H1 (cell line): ENCODE measurements around the gene OXSR1. TPM values are rescaled to one million over a fixed set of nuclear protein-coding genes. Genes with fewer than 3 reads are reported as not detected.

Experiments
- CTCF ChIA-PET: fragments of 300-600 bp; sonication (Branson Sonifier 250); formaldehyde crosslinking; loops from one replicate; lab custom pipeline; 2021; ENCODE audit not compliant: partially characterized antibody; lab: Charles Lee
- POLR2A ChIA-PET: fragments of 300-600 bp; sonication (Branson Sonifier 250); formaldehyde crosslinking; loops from one replicate; lab custom pipeline; 2021; ENCODE audit warnings: inconsistent platforms; ENCODE audit not compliant: partially characterized antibody; lab: Charles Lee
- DNase-seq, 2 experiments: peaks; one replicate each; pipeline versions ENCODE4 v3.0.0 to v3.0.0-alpha.2; 2010 to 2022; ENCODE audit warnings: low spot score in 2 of 2, low read depth in 1 of 2, mixed read lengths in 1 of 2
- FAIRE-seq: peaks from 2 replicates; lab custom pipeline; 2011; peaks lifted over from hg19 to GRCh38; lab: Jason Lieb, UNC
- H2AFZ ChIP-seq: 2 replicates; pipeline ENCODE4 v1.8.1; 2012; ENCODE audit warnings: low read length, inconsistent platforms
- H2AK5ac ChIP-seq: 2 replicates; pipeline ENCODE4 v1.6.1; 2013; ENCODE audit warnings: low read depth, low read length
- H2BK120ac ChIP-seq: replicated peaks from 2 replicates; pipeline ENCODE3; 2013; ENCODE audit warnings: low read depth, low read length, inconsistent platforms
- H2BK12ac ChIP-seq: 2 replicates; pipeline ENCODE4 v1.6.1; 2013; ENCODE audit warnings: low read depth, low read length
- H2BK15ac ChIP-seq: 2 replicates; pipeline ENCODE4 v1.6.1; 2013; ENCODE audit warnings: low read length
- H2BK20ac ChIP-seq: 2 replicates; pipeline ENCODE4 v1.6.1; 2013; ENCODE audit warnings: low read length
- H2BK5ac ChIP-seq: 2 replicates; pipeline ENCODE4 v1.6.1; 2013; ENCODE audit warnings: low read depth, low read length
- H3K14ac ChIP-seq: 2 replicates; pipeline ENCODE4 v1.6.1; 2013; ENCODE audit warnings: inconsistent platforms; ENCODE audit not compliant: insufficient read length
- H3K18ac ChIP-seq: 2 replicates; pipeline ENCODE4 v1.6.1; 2013; ENCODE audit warnings: low read length; ENCODE audit errors: extremely low read depth
- H3K23ac ChIP-seq: 2 replicates; pipeline ENCODE4 v1.6.1; 2013; ENCODE audit warnings: inconsistent platforms; ENCODE audit not compliant: insufficient read length
- H3K23me2 ChIP-seq: 2 replicates; pipeline ENCODE4 v1.6.1; 2013; ENCODE audit warnings: low read depth, low read length
- H3K27ac ChIP-seq: 2 replicates; pipeline ENCODE4 v1.6.1; 2011; ENCODE audit warnings: low read depth, low read length, inconsistent platforms
- H3K27me3 ChIP-seq, 4 experiments: replicated peaks in 1 of 4; 1 replicate in 1 of 4; 2 replicates in 3 of 4; pipeline versions ENCODE4 v1.6.1 to v1.8.1; 2011 to 2013; ENCODE audit warnings: low read length in 3 of 4, mild to moderate bottlenecking in 3 of 4, inconsistent platforms in 2 of 4, mixed read lengths in 2 of 4, moderate library complexity in 1 of 4; ENCODE audit not compliant: control insufficient read depth in 3 of 4, insufficient read depth in 3 of 4; ENCODE audit errors: extremely low read depth in 1 of 4
- H3K36me3 ChIP-seq, 4 experiments: 2 replicates each; pipeline versions ENCODE4 v1.6.1 to v1.8.1; 2011 to 2013; ENCODE audit warnings: mild to moderate bottlenecking in 4 of 4, low read length in 3 of 4, moderate library complexity in 2 of 4, control low read depth in 1 of 4, inconsistent platforms in 1 of 4; ENCODE audit not compliant: insufficient read depth in 4 of 4, control insufficient read depth in 2 of 4
- H3K4ac ChIP-seq: replicated peaks from 2 replicates; pipeline ENCODE3; 2013; ENCODE audit warnings: low read length, low read depth, mixed read lengths, inconsistent platforms; ENCODE audit not compliant: insufficient read length
- H3K4me1 ChIP-seq, 4 experiments: replicated peaks in 1 of 4; 1 replicate in 1 of 4; 2 replicates in 3 of 4; pipeline versions ENCODE4 v1.6.1 to v1.8.1; 2011 to 2013; ENCODE audit warnings: low read length in 3 of 4, inconsistent platforms in 2 of 4, mixed read lengths in 1 of 4; ENCODE audit not compliant: insufficient read depth in 4 of 4, control insufficient read depth in 3 of 4
- H3K4me2 ChIP-seq, 2 experiments: 2 replicates each; pipeline versions ENCODE4 v1.6.1 to v1.8.1; 2011 to 2013; ENCODE audit warnings: low read depth in 2 of 2, low read length in 2 of 2, control low read depth in 1 of 2, inconsistent platforms in 1 of 2, mild to moderate bottlenecking in 1 of 2; ENCODE audit not compliant: insufficient read depth in 1 of 2
- H3K4me3 ChIP-seq, 4 experiments: fragments of 200-600, 300-600 bp in 1 of 4; sonication (generic), shearing (Covaris generic), sonication (Bioruptor Twin) in 1 of 4; 2 replicates each; pipeline versions ENCODE4 v1.5.1 to v1.8.1; 2011 to 2016; ENCODE audit warnings: low read length in 4 of 4, low read depth in 3 of 4, control low read depth in 2 of 4, inconsistent platforms in 2 of 4, mild to moderate bottlenecking in 2 of 4, mixed read lengths in 1 of 4, moderate library complexity in 1 of 4; ENCODE audit not compliant: insufficient read depth in 2 of 4; ENCODE audit errors: extremely low read depth in 1 of 4
- H3K56ac ChIP-seq: replicated peaks from 2 replicates; pipeline ENCODE3; 2013; ENCODE audit warnings: low read depth, mild to moderate bottlenecking, mixed read lengths, low read length, inconsistent platforms; ENCODE audit not compliant: insufficient read length
- H3K79me1 ChIP-seq: 2 replicates; pipeline ENCODE4 v1.6.1; 2013; ENCODE audit warnings: low read depth, low read length, control low read depth
- H3K79me2 ChIP-seq, 2 experiments: 2 replicates each; pipeline versions ENCODE4 v1.6.1 to v1.8.1; 2012 to 2013; ENCODE audit warnings: low read length in 2 of 2, mild to moderate bottlenecking in 2 of 2, inconsistent platforms in 1 of 2; ENCODE audit not compliant: insufficient read depth in 2 of 2, control insufficient read depth in 1 of 2
- H3K9ac ChIP-seq, 4 experiments: replicated peaks in 1 of 4; 1 replicate in 1 of 4; 2 replicates in 3 of 4; pipeline versions ENCODE4 v1.6.1 to v1.8.1; 2011 to 2013; ENCODE audit warnings: low read depth in 3 of 4, low read length in 3 of 4, control low read depth in 2 of 4, mild to moderate bottlenecking in 2 of 4, moderate library complexity in 2 of 4, inconsistent platforms in 1 of 4; ENCODE audit errors: extremely low read depth in 1 of 4
- H3K9me3 ChIP-seq, 2 experiments: 2 replicates each; pipeline versions ENCODE4 v1.6.1 to v1.8.1; 2012 to 2013; ENCODE audit warnings: mild to moderate bottlenecking in 2 of 2, moderate library complexity in 2 of 2, control low read depth in 1 of 2, inconsistent platforms in 1 of 2, low read depth in 1 of 2, low read length in 1 of 2, mixed read lengths in 1 of 2; ENCODE audit not compliant: insufficient read depth in 2 of 2
- H4K20me1 ChIP-seq, 2 experiments: replicated peaks in 1 of 2; 2 replicates each; pipeline versions ENCODE3 to v1.8.1; 2011 to 2013; ENCODE audit warnings: inconsistent platforms in 2 of 2, low read length in 2 of 2, mild to moderate bottlenecking in 1 of 2; ENCODE audit not compliant: insufficient read depth in 2 of 2, control insufficient read depth in 1 of 2
- H4K5ac ChIP-seq: 2 replicates; pipeline ENCODE4 v1.6.1; 2013; ENCODE audit warnings: low read length, low read depth, mixed read lengths, inconsistent platforms; ENCODE audit not compliant: insufficient read length
- H4K8ac ChIP-seq: 2 replicates; pipeline ENCODE4 v1.8.0; 2013; ENCODE audit warnings: mild to moderate bottlenecking, moderate library complexity, low read length, inconsistent platforms; ENCODE audit not compliant: insufficient read depth; ENCODE audit errors: extremely low read depth
- H4K91ac ChIP-seq: replicated peaks from 2 replicates; pipeline ENCODE3; 2013; ENCODE audit warnings: low read length, mixed read lengths, inconsistent platforms; ENCODE audit not compliant: insufficient read length
- ASH2L ChIP-seq: fragments of 200-600, 300-600 bp; sonication (generic); IDR thresholded peaks from one replicate; pipeline ENCODE4 v1.7.1; 2017; ENCODE audit warnings: low read length
- CEBPB ChIP-seq: IDR thresholded peaks from 2 replicates; pipeline ENCODE4 v1.6.1; 2012; ENCODE audit warnings: low read depth, low read length
- HDAC6 ChIP-seq: IDR thresholded peaks from one replicate; pipeline ENCODE4 v1.7.1; 2012; ENCODE audit warnings: low read depth, mild to moderate bottlenecking, inconsistent platforms, low read length, moderate library complexity
- KDM5A ChIP-seq: fragments of 200-600 bp; IDR thresholded peaks from 2 replicates; pipeline ENCODE4 v1.7.1; 2012; ENCODE audit warnings: mild to moderate bottlenecking, low read length, inconsistent platforms, mixed read lengths
- MAFK ChIP-seq: IDR thresholded peaks from 2 replicates; pipeline ENCODE4 v1.6.1; 2012; ENCODE audit warnings: low read depth, mild to moderate bottlenecking, improper control_type of control experiment, low read length
- NRF1 ChIP-seq: IDR thresholded peaks from 2 replicates; pipeline ENCODE4 v1.6.1; 2011; ENCODE audit warnings: mild to moderate bottlenecking, low read depth, low read length, improper control_type of control experiment
- RXRA ChIP-seq: IDR thresholded peaks from 2 replicates; pipeline ENCODE4 v1.6.1; 2011; ENCODE audit warnings: low read depth, mild to moderate bottlenecking, low read length, moderate library complexity; ENCODE audit not compliant: insufficient read depth
- SRF ChIP-seq: IDR thresholded peaks from 2 replicates; pipeline ENCODE4 v1.6.1; 2011; ENCODE audit warnings: mild to moderate bottlenecking, low read depth, low read length, moderate library complexity
- TAF1 ChIP-seq: IDR thresholded peaks from 2 replicates; pipeline ENCODE4 v1.6.1; 2011; ENCODE audit warnings: mild to moderate bottlenecking, low read depth, low read length
- WGBS, 2 experiments: shearing (Covaris generic) in 1 of 2; methylation state at CpG; one replicate each; pipeline versions ENCODE4 v1.1.6 to v1.1.7; 2013 to 2015; ENCODE audit warnings: low lambda C conversion rate in 2 of 2, mixed read lengths in 2 of 2, inconsistent platforms in 1 of 2, low coverage in 1 of 2, missing lambda C conversion rate in 1 of 2; ENCODE audit not compliant: insufficient replicate concordance in 2 of 2, insufficient coverage in 1 of 2, insufficient read length in 1 of 2; ENCODE audit errors: extremely low coverage in 1 of 2, missing lambda C conversion rate in 1 of 2; 5-methylcytosine and 5-hydroxymethylcytosine counted together
- polyA plus RNA-seq, 7 experiments: library from polyadenylated mRNA; depleted of rRNA in 3 of 7; stranded (reverse) in 5 of 7; unstranded in 2 of 7; fragments of >200 nt in 5 of 7; fragments of 200-250 nt in 2 of 7; gene quantifications; 1 replicate in 5 of 7; 2 replicates in 1 of 7; 4 replicates in 1 of 7; pipeline versions ENCODE4 v1.2.1 to v1.2.3, GENCODE V29; 2011 to 2013; ENCODE audit warnings: missing spikeins in 2 of 7, mixed read lengths in 2 of 7
- total RNA-seq: library from RNA; stranded (reverse); fragmentation: NEBNext Ultra II Directional; extraction: Animal tissue kit (Norgen Biotek cat#: 25700); gene quantifications from 2 replicates; pipeline ENCODE4 v1.2.1, GENCODE V29; 2021
- TF ChIP-seq, protein P1 (sequence below), 3 experiments: IDR thresholded peaks; 1 replicate in 2 of 3; 2 replicates in 1 of 3; pipeline versions ENCODE4 v1.5.1 to v1.6.1; 2011; ENCODE audit warnings: low read length in 3 of 3, mild to moderate bottlenecking in 3 of 3, inconsistent platforms in 2 of 3, low read depth in 1 of 3, moderate library complexity in 1 of 3; ENCODE audit not compliant: insufficient read depth in 1 of 3; ENCODE audit errors: control extremely low read depth in 1 of 3

Gene OXSR1
- total and polyA plus RNA-seq, 2 of the 8 experiments (the other 6 are each of a cell fraction or from before 2014, with no cell fraction given): 25.1 to 47.0 TPM

DNA sequence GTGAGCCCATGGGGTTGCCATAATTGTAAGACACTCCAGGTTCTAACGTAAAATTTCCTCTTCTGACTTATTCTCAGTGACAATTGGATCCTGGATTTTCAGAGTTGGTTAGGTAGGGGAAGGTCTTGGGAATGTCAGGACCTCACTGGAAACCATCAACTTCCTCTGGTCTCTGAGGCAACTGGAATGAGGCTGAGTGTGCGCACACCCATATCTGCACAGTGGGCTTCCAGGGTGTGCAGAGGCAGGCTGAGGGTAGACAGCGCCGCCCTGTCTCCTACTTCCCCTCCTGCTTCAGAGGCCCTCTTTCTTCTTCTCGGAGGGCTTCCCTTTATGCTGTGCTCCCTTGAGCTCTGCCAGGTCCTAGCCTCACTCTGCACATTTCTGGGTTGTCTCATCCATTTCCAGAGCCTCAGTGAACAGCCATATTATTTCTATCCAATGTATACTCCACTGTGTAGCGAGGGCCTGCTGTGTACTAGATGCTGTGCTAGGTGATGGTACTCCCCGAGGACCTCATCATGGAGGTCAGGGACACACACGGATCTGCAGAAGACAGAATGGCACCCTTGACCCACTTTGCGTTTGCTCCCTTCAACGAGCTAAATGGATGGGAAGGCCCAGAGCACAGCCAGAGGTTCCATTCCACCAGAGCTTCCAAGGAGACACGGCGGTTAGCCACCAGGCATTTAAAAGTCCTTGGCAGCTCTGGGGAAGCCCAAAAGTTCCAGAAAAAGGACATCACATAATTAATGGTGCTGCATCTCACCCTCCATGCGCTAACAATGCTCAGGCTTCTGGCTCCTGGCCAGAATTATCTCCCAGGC, 46.7 kb upstream of the OXSR1 start:
- no peak for FAIRE-seq
- no peaks in the 10 kb centered on the region; a peak in 1 of 4 replicates for H3K9me3 ChIP-seq
- peaks cover 0 to 14% (median 10%) of the 10 kb centered on the region in 4 experiments; a peak in 6 of 8 replicates for H3K36me3 ChIP-seq
- no peak overlapping the region for H2AK5ac ChIP-seq
- no peak overlapping the region for H4K91ac ChIP-seq
- H3K27ac ChIP-seq: no peak overlapping the region
- peaks cover 0 to 8% of the 10 kb centered on the region in 2 experiments for H4K20me1 ChIP-seq
- no peak overlapping the region for H4K5ac ChIP-seq
- no peak overlapping the region for H3K56ac ChIP-seq
- no peak overlapping the region for H3K23ac ChIP-seq
- CTCF ChIA-PET: interaction anchor here (0.6 to 8.8 kb wide), 29 partner anchors 7 to 587 kb away, joined by 3 to 105 read pairs (median 5); partner anchors contain the start of genes ACAA1 and SLC22A14
- H2AFZ ChIP-seq: no peak overlapping the region
- H3K4ac ChIP-seq: no peak overlapping the region
- POLR2A ChIA-PET: interaction anchor here (1.3 to 4.2 kb wide), 4 partner anchors 9 to 179 kb away, joined by 4 to 20 read pairs (median 10); no protein-coding TSS in a partner anchor
- H3K14ac ChIP-seq: no peak overlapping the region
- H3K4me2 ChIP-seq: no peak overlapping the region
- H2BK120ac ChIP-seq: no peak overlapping the region
- no peak overlapping the region for H2BK15ac ChIP-seq
- H3K23me2 ChIP-seq: no peaks in the 10 kb centered on the region
- no peaks in the 10 kb centered on the region for H3K27me3 ChIP-seq
- H3K4me1 ChIP-seq: no peaks in the 10 kb centered on the region
- H2BK5ac ChIP-seq: no peak overlapping the region
- no peak overlapping the region for H4K8ac ChIP-seq
- H2BK20ac ChIP-seq: no peak overlapping the region
- DNase-seq: no peak
- H3K9ac ChIP-seq: no peak overlapping the region
- no peak overlapping the region for H3K4me3 ChIP-seq
- no peak overlapping the region for H2BK12ac ChIP-seq
- no peak overlapping the region for H3K18ac ChIP-seq
- 87% methylated on average over 13 of the region's 13 CpGs; no CpG with 5 or more reads in 1 of the 2 experiments for WGBS, 2 experiments
- no peaks in the 10 kb centered on the region for H3K79me2 ChIP-seq
- H3K79me1 ChIP-seq: no peaks in the 10 kb centered on the region
- TF ChIP-seq RXRA (no peak), ASH2L (no peak), CEBPB (no peak), KDM5A (no peak), HDAC6 (no peak), SRF (no peak), NRF1 (no peak), MAFK (no peak), TAF1 (no peak)
- TF ChIP-seq, protein P1, sequence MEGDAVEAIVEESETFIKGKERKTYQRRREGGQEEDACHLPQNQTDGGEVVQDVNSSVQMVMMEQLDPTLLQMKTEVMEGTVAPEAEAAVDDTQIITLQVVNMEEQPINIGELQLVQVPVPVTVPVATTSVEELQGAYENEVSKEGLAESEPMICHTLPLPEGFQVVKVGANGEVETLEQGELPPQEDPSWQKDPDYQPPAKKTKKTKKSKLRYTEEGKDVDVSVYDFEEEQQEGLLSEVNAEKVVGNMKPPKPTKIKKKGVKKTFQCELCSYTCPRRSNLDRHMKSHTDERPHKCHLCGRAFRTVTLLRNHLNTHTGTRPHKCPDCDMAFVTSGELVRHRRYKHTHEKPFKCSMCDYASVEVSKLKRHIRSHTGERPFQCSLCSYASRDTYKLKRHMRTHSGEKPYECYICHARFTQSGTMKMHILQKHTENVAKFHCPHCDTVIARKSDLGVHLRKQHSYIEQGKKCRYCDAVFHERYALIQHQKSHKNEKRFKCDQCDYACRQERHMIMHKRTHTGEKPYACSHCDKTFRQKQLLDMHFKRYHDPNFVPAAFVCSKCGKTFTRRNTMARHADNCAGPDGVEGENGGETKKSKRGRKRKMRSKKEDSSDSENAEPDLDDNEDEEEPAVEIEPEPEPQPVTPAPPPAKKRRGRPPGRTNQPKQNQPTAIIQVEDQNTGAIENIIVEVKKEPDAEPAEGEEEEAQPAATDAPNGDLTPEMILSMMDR (IDR thresholded peaks at IDR 0.05; ENCODE audit: control extremely low read depth in 1 of 3, insufficient read depth in 1 of 3, low read depth in 1 of 3, low read length in 3 of 3): no peak
